GM21825 (cell line): Measurements from ENCODE around the gene XRCC5.
"Not testable (repeated sequence)": the region's sequence is repeated elsewhere in the genome, so short reads cannot be mapped to it uniquely, and the experiment has no call there.

Experiments used
- ATAC-seq: cut with Tn5 transposase; IDR thresholded peaks from one replicate; pipeline ENCODE4 v1.9.1; 2021; ENCODE audit warnings: mild to moderate bottlenecking, moderate library complexity; ENCODE audit not compliant: unreplicated experiment

The XRCC5 gene

DNA sequence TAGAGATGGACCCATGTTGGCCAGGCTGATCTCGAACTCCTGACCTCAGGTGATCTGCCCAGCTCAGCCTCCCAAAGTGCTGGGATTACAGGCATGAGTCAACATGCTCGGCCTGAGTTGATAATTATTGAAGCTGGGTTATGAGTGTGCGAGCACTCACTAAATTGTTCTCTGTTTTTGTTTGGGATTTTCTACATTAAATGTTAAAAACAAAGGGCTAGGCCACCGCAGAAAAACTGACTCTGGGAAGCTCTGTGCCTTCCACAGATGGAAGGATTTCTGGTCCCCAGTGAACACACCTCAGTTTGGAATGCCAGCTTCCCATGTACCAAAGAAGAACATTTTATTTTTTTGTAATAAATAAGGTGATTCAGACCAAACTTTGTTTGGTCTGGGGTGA is 83.0 kb downstream of the XRCC5 start:
- ATAC-seq = no peak

DNA sequence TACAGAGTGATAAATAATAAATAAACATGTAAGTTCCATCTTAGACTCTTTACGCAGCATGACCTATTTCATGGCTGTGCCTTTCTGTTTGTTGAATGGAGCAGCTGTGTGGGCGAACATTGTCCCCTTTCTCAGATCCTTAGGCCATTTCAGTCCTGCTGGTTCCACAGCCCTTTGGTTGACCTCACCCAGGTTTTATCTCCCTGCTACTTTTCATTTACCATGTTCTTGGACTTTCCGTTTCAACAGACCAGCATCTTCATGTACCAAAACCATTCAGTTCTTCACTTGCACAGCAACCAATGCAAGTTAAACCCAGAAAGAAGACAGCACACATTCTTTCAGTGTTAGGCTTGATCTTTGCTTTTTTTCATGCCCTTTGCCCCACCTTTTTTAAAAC is 83.8 kb downstream of the XRCC5 start:
- no peak for ATAC-seq

DNA sequence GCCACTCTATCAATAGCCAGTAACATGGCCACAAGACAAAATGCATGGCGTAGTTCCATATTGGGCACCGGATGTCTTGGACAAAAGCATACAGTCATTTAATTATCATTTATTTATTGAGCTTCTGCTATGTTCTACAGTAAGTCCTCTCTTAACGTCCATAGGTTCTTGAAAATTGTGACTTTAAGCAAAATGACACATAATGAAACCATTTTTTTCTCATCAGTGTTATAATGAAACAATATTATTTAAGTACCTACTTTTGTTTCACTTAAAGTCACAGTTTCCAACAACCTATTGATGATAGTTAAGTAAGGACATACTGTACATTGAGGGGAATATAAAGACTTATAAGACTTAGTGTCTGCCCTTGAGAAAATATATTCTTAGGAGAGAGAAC is 84.9 kb downstream of the XRCC5 start:
- ATAC-seq = no peak

DNA sequence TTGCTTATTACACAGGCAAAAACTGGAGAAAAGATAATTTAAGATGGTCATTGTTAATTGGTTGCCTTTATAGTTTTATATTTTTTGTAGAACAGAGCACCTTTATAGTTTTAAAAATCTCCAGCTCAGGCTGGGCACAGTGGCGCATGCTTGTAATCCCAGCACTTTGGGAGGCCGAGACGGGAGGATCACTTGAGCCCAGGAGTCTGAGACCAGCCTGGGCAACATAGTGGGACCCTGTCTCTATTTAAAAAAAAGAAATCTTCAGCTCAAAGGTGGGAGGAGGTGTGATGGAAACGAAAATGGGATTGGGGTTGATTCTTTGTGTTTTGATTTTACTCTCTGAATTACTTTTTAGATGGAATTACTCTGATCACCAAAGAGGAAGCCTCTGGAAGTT is 85.4 kb downstream of the XRCC5 start:
- no peak for ATAC-seq

DNA sequence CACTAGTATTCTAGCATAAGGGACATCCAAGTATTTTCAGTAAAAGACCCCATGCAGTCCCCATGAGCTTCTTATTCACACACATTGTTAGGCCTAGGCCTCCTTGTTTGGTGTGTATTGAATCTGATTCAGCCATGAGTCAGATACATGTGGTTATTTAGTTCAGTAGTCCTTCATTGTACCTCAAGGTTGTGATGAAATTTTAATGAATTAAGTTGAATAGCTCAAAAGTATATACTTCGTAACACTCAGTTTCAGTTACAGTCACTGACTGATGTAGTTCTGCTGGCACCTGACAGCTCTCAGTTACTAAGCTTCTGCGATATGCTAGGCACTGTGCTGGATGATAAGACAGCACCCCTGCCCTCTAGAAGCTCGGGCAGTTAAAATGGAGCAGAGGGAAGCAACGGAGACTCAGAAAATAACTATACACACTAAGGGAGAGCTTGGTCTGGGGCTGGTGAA is 86.4 kb downstream of the XRCC5 start:
- ATAC-seq = no peak

DNA sequence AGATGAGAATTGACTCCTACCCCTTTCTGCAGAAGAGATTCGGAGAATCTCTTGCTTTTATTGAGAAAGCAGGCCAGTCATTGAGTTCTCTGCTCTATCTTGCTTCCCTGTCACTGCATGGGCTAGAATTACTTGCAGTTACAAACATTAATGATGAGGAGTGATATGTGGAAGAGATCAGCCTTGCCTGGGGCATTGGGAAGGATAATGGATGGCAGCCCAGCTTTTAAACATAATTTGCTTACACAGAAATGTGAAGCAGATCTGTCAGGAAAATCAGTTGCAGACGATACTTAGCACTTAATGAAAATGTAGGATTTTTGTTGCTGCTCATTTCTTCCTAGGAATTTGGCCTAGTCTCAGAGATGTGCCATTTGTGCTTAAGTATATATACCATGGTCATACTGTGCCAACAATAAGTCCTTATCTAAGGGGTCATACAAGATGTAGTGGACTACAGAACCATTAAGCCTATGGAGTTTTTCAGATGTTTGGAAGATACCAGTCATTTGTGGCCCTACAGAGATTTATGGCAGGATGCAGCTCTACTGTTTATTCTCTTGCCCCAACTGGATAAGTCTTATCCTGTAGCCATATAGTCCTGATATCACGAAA is 92.7 kb downstream of the XRCC5 start:
- no peak for ATAC-seq

DNA sequence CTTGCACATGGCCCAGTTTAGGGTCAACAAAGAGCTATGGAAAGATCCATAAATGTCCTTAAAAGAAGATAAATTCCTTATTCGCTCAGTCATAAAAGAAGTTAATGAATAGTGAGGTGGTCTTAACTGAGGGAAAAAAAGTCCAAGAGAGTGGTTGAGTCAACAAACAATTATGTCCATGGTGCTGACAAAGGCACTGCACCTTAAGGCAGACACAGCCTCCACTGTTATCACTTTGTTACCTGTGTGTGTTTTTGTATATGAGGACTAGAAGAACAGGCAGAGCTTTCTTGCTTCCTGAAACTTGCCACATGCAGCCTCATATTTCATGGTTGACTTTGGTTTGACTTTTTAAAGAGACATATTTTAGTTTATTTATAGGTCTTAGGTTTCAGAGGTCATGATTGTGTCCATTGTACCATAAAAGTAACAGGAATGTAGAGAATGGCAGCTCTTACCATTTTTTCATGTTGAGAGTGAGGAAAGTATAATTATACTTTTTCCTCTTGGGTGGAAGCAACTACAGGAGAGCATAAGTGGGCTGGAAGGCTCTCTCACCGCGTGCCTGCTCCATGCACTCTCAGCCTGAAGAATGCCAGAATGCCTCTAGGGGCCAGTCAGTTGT is 93.6 kb downstream of the XRCC5 start:
- no peak for ATAC-seq

DNA sequence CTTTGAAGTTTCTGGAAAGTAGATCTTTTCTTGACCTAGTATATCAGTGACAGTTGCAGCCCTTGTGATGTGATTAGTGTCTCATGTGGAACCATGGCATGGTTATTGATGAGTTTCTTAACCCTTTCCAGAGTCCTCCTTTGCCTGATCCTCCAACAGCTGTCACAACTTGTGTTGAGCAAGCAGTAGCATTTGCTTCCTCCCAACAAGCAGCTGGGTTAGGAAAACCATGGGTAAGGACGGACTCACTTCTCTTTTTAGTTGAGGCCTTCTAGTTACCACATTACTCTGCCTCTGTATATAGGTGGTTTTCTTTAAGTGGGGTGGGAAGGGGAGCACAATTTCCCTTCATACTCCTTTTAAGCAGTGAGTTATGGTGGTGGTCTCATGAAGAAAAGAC is 96.3 kb downstream of the XRCC5 start:
- peak; percentile 15 for ATAC-seq

DNA sequence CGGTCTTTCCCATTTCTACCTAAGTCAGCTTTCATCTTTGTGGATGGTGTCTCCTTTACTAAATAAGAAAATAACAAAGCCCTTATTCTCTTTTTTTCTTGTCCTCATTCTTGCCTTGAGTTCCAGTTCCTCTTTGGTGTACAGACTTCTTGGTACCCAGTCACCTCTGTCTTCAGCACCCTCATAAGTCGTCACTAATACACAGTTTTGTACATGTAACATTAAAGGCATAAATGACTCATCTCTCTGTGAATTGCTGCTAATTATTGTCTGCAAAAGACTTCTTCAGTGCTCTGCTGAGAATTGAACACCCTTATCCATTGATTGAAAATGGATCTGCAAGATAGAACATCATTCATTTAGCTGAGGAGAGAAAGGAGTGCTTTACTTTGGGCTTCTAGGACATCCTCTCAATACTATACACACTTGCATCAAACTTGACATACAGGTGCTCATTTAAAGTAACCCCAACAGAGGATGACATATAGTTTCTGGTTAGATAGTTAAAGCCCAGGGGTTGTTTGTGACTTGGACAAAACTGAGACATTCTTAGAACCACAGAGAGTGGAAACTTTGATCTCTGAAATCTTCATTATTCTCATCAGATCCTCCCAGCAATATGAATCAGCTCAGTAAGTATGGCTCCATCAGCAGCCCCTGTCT is 97.0 kb downstream of the XRCC5 start:
- peak; percentile 89 for ATAC-seq

DNA sequence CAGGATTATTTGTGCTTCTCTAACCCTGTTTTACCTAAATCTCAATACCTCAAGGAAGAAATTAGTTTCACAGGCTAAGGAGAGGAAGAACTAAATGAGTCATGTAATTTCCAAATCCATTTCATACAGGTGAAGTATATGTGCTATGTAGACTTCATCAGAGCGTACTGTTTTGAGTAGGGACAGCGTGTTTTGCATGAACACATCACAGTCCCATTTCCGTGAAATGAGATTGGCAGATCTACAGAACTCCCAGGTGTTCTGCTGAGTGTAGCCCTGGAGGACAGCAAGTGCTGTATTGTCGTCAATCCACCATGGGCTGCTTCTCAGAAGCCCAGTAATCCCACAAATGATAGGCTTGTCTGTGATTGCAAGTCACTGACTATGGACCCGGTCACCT is 97.7 kb downstream of the XRCC5 start:
- ATAC-seq = no peak

DNA sequence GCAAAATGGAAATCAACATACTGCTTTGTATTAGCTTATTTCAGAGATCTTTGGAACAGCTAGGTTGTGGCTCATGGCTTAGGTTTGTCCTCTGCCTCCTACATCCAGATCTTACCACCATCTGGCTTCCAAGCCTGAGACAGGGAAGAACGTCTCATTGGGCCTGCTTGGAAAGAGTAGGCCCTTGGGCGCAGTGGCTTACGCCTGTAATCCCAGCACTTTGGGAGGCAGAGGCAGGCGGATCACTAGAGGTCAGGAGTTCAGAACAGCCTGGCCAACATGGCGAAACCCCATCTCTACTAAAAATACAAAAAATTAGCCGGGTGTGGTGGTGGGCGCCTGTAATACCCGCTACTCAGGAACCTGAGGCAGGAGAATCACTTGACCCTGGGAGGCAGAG is 99.5 kb downstream of the XRCC5 start:
- ATAC-seq = not testable (repeated sequence)

DNA sequence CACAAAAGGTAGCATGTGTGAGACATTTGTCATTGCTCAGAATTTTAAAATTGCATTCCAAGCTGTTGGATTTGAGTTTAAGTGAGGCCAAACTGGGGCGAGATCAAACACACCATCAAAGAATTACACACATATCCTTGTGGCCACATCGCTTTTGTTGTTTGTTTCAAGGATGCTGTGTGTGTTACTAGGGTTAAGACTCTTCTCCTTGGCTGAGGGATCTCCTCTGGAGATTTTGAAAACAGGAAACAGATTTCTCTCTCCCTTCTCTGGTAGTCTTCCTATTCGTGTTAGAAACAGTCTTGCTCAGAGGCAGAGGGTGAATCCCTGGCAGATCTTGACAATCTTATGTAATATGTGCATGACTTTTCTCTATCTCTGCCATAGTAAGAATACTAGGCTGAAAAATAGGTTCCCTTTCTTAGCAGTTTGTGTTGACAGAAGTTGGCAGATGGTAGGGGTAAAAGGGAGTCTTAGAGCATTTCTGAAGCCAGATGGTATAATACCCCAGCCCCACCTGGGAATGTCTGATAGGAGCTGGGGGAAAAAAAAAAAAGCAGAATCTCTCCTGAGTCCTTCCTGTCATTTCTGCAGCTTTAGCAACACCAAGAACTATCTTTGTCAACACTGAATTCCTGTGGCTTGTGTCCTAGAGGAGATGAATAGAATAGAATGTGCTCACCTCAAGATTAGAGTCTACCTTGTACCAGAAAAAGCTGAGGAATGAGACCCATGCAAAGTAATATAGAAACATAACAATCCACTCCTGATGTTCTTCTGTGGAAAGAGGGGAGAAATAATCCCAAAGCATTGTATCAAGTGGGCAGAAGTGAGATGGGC is 101.8 kb downstream of the XRCC5 start:
- no peak for ATAC-seq

DNA sequence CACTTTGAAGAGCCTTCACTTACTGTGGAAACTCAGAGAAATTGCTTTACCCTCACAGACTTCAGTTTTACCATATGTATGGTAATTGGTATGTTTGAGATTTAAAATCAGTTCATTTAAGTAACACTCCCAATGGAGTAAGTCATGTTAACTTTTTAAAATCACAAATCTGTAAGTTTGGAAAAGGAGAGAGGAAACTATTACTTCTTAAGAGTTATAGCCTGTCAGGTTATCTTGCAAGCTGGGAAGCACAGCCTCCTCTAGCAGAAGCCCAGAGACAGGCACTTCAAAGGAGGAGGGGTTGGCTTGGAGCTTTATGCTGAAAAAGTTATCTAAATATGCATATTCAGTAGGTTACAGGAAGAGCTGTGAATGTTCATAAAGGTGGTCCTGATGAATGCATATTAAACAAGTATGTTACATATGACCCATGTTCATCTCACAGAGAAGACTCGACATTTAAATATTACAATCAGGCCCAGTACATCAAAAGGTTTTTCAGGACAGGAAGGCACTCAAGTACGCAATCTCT is 102.5 kb downstream of the XRCC5 start:
- ATAC-seq = no peak

DNA sequence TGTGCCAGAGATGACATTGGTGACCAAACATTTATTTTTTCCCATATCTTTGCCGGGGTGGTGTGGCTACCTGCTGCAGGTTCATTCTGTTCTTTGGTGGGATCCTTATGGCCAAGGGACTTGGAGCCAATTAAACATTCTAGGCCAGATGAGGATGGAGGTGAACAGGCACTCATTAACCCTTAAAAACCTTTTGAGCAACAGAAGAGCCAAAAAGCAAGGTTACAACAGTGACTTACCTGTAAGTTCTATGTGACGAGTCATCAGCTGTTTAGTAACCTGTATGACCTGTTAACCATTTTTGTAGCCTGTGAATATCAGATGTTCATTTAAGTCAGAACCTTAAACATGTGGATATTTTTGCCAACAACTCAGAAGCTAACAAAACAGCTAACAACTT is 105.6 kb downstream of the XRCC5 start:
- ATAC-seq = no peak

DNA sequence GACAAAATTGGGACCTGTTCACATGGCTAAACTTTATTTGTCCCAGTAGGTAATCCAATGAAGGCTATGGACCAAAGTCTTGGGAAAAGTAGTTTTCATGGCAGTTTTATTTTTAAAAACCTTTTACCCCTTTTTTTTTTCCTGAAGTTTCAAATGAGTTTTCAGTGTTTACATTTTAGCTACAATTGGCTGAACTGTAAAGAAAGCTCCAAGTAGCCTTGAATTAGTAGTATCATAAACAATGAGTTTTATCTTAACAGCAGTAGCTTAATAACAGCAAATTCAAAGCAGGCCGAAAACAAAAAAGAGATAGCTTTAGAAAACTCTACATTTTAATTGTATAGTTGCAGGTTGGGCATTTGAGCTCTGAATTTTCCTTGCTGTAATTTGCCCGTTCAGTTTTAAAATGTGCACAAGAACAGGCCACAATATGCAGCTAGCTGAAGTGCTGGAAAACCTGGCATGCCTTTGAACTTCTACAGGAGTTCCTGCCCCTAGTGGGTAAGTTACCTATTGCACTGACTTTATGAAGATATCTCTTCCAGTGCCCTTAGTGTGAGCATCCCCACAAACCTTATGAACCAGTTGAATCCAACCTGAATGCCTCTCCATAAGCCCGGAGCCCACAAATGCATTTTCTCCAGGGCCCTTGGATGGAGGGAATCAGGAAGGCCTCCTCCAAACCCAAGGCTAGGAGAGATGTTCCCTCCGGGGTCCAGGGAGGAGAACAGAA is 106.7 kb downstream of the XRCC5 start:
- ATAC-seq = peak; percentile 43

DNA sequence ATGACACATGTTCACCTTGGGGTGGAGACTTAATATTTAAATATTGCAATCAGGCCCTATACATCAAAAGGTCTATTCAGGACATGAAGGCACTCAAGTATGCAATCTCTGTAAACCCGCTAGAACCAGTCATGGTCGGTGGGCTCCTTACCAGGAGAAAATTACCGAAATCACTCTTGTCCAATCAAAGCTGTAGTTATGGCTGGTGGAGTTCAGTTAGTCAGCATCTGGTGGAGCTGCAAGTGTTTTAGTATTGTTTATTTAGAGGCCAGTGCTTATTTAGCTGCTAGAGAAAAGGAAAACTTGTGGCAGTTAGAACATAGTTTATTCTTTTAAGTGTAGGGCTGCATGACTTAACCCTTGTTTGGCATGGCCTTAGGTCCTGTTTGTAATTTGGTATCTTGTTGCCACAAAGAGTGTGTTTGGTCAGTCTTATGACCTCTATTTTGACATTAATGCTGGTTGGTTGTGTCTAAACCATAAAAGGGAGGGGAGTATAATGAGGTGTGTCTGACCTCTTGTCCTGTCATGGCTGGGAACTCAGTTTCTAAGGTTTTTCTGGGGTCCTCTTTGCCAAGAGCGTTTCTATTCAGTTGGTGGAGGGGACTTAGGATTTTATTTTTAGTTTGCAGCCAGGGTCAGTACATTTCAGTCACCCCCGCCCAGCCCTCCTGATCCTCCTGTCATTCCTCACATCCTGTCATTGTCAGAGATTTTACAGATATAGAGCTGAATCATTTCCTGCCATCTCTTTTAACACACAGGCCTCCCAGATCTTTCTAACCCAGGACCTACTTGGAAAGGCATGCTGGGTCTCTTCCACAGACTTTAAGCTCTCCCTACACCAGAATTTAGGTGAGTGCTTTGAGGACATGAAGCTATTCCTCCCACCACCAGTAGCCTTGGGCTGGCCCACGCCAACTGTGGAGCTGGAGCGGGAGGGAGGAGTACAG is 108.1 kb downstream of the XRCC5 start:
- ATAC-seq = no peak

DNA sequence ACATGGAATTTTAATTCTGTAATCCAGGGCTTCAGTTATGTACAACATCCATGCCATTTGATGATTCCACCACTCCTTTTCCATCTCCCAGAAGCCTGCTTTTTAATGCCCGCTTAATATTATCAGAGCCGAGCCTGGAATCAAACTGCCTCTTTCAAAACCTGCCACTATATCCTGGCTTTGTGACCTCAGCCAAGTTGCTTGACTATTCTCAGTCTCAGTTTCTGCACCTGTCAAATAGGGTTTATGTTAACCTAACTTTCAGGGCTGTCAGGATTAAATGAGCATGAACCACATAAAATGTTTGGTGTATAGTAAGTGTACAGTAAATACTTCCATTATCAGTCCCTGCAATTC is 108.7 kb downstream of the XRCC5 start:
- ATAC-seq = peak; percentile 46

DNA sequence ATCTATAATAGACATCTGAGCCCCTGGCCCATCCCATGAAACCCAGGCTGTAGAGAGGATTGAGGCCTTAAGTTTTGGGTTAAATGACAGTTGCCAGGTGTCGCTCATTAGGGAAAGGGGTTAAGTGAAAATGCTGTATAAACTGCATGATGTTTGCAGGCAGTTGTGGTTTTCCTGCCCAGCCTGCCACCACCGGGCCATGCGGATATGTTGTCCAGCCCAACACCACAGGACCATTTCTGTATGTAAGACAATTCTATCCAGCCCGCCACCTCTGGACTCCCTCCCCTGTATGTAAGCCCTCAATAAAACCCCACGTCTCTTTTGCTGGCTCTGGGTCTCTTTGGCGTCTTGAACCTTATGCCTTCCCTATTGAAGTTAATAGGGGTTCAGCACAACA is 110.7 kb downstream of the XRCC5 start:
- no peak for ATAC-seq

DNA sequence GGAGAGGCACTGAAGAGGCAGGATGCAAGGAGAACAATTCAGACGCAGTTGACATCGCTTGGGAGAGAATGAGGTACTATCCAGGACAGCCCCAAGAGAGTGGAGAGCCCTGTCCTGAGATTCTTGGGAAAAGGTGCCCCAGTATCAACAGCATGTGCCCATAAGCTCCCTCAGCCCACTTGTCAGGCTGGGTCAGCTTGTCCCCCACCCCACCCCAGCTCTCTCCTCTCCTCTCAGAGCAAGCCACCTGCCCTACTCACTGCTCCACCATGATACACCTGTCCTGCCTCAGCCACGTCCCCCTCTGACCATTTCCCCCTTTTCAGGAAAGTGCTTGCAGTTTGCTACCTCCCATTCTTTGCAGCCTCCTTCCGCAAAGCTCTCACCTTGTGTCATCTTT is 111.8 kb downstream of the XRCC5 start:
- ATAC-seq = no peak

DNA sequence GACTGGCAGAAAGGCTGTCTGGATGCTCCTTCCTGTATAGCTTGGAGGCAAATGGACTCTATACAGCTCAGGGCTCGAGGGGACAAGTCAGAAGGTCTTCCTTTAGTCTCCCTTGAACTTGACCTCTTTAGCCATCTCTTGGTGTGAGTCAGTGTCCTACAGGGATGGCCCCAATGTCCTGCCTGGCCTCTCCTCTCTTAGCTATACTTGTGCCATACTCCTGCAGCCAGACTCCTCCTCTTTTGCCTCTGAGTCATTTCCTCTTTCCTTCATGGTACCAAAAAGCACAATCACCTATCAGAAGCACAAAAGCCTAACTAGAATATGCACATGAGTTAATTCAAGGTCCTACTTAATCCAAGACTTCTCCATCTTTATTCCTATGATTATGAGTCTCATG is 112.7 kb downstream of the XRCC5 start:
- no peak for ATAC-seq
